SKM-1 (cell line): ENCODE data around the gene FRAS1.
"Not testable (repeated sequence)": the region's sequence is repeated elsewhere in the genome, so short reads cannot be mapped to it uniquely, and the experiment has no call there.

Experiments used
- DNase-seq: peaks from one replicate; lab custom pipeline; 2025; ENCODE audit not compliant: unreplicated experiment; lab: John Stamatoyannopoulos, UW

Gene FRAS1

GRCh38 chr4:78424461-78424860 lies 367.3 kb downstream of the FRAS1 start:
- no peak for DNase-seq

DNA sequence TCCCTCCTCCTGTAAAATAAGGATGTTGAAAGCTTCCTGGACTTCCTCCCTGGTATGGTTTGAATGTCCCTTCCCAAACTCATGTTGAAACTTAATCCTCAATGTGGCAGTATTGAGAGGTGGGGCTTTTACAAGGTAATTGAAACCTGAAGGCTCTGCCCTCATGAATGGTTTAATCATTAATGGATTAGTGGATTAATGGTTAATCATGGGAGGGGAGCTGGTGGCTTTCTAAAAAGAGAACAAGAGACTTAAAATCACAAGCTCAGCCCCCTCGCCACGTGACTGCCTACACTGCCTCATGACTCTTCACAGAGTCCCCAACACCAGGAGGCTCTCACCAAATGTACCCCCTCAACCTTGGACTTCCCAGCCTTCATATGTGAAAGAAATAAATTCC lies 369.8 kb downstream of the FRAS1 start:
- DNase-seq: no peak

DNA sequence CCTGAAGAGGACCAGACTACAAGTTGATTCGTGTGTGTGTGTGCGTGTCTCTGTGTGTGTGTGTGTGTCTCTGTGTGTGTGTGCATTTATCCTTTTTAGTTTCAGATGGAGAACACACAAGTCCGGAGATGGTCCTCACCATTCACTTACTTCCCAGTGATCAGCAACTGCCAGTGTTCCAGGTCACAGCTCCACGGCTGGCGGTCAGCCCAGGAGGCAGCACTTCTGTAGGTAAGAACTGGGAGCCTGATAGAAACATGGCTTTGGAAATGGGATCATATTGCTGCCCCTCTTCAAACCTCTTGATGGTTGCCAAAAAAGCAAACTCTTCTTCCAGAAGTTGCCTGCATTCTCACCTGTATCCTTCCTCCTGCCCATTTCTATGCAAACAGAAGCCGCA lies 371.9 kb downstream of the FRAS1 start:
- DNase-seq: no peak

DNA sequence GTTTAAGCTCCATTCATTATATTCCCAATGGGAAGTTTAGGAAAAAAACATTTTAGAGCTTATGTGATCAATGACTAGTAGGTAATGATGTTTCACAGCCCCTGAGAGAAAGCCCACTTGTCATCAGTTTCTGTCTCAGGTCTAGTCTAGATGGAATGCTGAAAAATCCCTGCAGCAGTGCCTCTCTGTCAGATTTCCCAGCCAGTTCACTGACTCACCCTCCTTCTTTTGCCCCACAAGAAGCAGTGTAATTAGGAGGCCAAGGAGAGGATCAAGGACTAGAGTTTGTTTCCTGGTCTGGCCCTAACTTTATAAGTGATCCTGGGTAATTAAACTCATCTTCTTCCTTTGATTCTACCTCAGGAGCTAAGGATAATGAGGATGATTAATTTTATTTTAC lies 375.8 kb downstream of the FRAS1 start:
- no peak for DNase-seq

DNA sequence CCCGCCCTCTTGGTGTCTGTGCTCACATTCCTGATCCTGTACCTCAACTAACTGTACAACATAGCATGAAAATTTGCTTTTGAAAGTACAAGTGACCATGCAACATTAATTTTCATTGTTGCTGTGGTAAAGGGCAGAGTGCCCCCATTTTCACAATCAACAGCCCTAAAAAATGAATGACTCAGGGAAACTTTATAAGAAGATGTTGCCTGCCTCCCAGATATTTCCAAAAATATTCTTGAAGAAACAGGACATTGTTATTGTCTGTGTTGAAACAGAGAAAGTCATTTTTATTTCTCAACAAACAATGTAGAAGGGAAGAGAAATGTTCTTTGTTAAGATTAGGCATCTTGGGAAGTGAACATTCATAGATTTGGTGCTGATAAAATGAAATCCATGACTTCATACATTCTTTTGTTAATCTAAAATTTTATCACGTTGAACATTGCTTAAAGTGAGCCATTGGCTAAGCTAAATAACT lies 380.5 kb downstream of the FRAS1 start:
- DNase-seq: no peak

DNA sequence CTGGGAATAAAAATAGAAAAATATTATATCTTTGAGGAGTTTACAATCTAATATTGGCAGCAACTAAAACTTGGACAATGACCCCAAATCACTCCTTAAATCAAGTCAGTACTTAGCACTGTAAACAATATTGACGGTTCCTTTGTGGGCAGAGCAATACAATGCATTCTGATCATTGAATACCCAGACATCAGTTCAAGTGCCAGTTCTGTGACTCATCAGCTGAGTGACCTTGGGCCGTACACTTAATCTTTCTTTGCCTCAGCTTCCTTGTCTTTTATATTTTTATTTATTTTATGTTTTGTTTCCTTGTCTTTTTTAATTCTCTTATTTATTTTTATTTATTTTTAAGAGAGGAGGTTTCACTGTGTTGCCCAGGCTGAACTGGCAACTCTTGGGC lies 382.2 kb downstream of the FRAS1 start:
- DNase-seq: no peak

GRCh38 chr4:78441756-78442155 lies 384.6 kb downstream of the FRAS1 start:
- no peak for DNase-seq

- DNase-seq: no peak
Measured at GRCh38 chr4:78446619-78447018, 389.5 kb downstream of the FRAS1 start.

GRCh38 chr4:78451407-78451806 lies 394.3 kb downstream of the FRAS1 start:
- DNase-seq: no peak

GRCh38 chr4:78454016-78454415 lies 396.9 kb downstream of the FRAS1 start:
- no peak for DNase-seq

DNA sequence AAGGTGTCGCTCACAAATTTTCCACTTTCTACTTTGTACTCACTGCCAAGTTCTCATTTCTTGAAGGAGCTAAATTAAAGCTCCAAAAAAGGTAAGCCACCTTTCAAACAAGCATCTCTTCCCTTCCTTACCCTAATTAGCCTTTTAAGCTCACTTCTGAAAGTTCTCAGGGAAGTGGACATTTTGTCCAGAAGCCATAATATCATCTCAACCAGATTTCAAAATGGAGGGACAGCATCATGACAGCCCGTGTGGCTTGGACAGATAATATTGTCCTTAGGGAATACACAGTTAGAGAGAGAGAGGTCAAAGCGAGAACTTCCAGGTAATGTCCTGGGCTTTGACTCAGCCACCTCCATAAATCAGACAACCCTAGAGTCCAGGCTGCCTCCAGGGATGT lies 400.6 kb downstream of the FRAS1 start:
- DNase-seq: no peak

DNA sequence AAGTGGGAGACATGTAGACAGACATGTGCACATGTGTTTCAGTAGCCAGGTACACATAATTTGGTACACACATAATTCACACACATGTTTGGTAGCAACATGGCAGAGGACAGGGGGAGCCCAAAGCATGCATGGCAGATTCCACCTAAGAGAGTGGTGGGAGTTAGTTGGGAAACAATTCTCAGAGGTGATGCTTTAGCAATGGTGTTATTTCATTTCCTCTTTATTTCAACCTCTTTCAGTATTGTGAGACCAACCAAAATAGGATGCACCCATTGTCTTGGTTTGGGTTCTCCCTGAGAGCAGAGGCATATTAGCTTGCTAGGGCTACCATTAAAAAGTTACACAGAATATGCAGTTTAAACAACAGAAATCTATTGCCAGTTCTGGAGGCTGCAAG lies 402.2 kb downstream of the FRAS1 start:
- DNase-seq: no peak

DNA sequence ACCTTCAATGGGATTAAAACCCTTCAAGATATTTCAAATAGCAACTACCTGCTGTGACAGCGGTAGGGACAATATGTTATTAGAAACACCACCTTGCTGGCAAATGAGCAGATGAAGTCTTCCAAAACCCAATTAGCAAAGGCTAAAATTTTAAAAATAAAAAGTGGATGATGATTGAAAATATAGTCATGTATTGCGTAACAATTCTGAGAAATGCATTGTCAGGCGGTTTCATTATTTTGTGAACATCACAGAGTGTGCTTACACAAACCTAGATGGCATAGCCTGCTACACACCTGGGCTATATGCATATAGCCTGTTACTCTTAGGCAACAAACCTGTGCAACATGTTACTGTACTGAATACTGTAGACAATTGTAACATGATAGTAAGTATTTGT lies 403.2 kb downstream of the FRAS1 start:
- no peak for DNase-seq

DNA sequence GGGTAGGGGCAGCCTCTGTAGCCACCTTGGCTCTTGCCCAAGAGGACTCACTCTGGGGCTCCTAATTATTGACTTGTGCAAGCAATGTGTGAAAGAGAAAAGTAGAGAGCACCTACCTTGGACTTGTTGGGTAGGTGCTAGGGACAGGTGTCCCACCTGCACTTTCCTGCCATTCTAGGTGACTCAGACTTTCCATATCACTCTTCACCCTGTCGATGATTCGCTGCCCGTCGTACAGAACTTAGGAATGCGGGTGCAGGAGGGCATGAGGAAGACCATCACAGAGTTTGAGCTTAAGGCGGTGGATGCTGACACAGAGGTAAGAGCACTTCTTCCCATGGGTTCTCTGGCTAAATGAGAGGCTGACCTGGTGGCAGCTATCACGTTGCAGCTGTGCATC lies 407.1 kb downstream of the FRAS1 start:
- DNase-seq: no peak

DNA sequence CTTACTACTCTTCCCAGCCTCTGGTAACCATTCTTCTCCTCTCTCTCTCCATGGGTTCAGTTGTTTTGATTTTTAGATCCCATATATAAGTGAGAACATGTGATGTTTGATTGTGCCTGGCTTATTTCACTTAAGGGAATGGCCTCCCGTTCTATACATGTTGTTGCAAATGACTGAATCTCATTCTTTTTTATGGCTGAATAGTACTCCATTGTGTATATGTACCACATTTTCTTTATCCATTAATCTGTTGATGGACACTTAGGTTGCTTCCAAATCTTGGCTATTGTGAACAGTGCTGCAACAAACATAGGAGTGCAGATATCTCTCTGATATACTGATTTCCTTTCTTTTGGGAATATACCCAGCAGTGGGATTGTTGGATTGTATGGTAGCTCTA lies 410.1 kb downstream of the FRAS1 start:
- not testable (repeated sequence) for DNase-seq

DNA sequence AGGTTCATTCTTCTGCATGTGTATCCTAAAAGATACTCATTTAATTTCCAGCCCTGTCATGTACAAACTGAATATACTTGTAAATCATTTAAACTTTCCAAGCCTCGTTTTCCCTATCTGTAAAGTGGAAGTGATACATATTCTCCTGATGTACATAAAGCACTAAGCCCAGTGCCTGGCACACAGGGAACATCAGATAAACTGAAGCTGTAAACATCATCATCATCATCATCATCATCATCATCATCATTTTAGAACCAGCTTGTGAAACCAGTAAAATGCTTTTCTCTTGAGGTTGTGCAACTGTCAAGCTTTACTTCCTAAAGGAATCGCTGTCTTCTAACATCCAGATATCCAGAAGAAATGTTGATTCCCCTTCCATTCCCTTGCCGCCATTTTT lies 411.1 kb downstream of the FRAS1 start:
- DNase-seq: no peak

GRCh38 chr4:78476108-78476704 lies 419.1 kb downstream of the FRAS1 start:
- no peak for DNase-seq

GRCh38 chr4:78477276-78477675 lies 420.2 kb downstream of the FRAS1 start:
- no peak for DNase-seq

- DNase-seq: no peak
Measured at GRCh38 chr4:78478523-78478922, 421.4 kb downstream of the FRAS1 start.

DNA sequence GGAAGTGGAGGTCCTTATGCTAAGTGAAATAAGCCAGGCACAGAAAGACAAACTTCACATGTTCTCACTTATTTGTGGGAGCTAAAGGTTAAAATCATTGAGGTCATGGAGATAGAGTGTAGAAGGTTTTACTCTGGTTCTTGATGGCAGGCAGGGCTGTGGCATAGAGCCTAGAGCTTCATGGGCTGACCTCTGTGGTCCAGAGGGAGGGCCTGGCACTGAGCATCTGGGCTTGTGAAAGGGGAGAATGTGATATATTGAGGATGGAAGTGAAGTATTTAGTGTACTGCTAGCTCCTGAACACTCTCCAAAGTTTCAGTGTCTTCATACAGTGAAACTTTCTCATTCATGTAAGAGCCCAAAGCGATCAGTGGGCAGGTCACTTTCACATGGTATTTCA lies 423.2 kb downstream of the FRAS1 start:
- no peak for DNase-seq

DNA sequence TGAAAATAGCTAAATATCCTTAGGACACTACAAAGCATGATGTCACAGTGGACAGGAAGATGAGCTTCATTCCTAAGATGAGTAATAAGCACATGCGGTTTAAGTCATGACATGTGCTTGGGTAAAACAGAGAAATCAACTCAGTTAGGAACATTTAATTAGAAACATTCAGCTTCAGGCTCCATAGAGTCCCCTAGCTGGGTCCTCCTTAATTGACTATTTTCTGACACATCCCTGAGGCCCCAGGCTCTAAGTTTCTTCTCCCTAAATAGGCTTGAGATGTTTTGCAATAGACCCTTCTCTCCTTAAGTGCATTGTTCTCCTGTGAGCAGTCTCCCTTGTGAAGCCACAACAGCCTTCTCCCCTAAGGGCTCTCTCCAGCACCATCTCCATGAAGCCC lies 424.1 kb downstream of the FRAS1 start:
- DNase-seq: no peak

GRCh38 chr4:78482281-78482680 lies 425.2 kb downstream of the FRAS1 start:
- DNase-seq: no peak

- DNase-seq: no peak
Measured at GRCh38 chr4:78483811-78484210, 426.7 kb downstream of the FRAS1 start.

- no peak for DNase-seq
Measured at GRCh38 chr4:78484574-78484973, 427.5 kb downstream of the FRAS1 start.
